ENCODE results near the gene TM4SF1. TPM values are rescaled to one million over a fixed set of nuclear protein-coding genes. Genes with fewer than 3 reads are reported as not detected.

The TM4SF1 gene
- total RNA-seq, 1 experiment from 2014 or later: 0.66 TPM

- Histone ChIP-seq H3K36me3 (ENCODE audit: control insufficient read depth in 1 of 2, insufficient read depth in 2 of 2, low read length in 2 of 2) (no peaks in the 10 kb centered on the region), H3K9ac (ENCODE audit: low read length) (no peak overlapping the region), H3K4me2 (ENCODE audit: low read length) (no peak overlapping the region), H4K20me1 (ENCODE audit: insufficient read depth) (no peaks in the 10 kb centered on the region; the same call in 1 of the 2 replicates), H3K9me3 (ENCODE audit: control insufficient read depth in 1 of 2, insufficient read depth in 1 of 2, low read depth in 1 of 2, low read length in 2 of 2) (no peaks in the 10 kb centered on the region), H3K79me2 (ENCODE audit: insufficient read depth, low read length) (no peaks in the 10 kb centered on the region), H2AFZ (ENCODE audit: low read depth, low read length, poor library complexity, severe bottlenecking) (peak overlapping the region; percentile 16), H3K27ac (ENCODE audit: low read depth, low read length) (no peak overlapping the region), H3K27me3 (ENCODE audit: insufficient read depth, low read length) (no peaks in the 10 kb centered on the region), H3K4me1 (ENCODE audit: control insufficient read depth in 1 of 2, insufficient read depth in 2 of 2, low read length in 2 of 2) (no peaks in the 10 kb centered on the region), H3K9me2 (ENCODE audit: insufficient read depth) (no peaks in the 10 kb centered on the region), H3K4me3 (replicated peaks in 1 of 2; ENCODE audit: low read depth in 1 of 2, low read length in 2 of 2) (no peak overlapping the region)
- ATAC-seq (no peak), DNase-seq (ENCODE audit: low read depth, low spot score) (no peak)
- intact Hi-C loops (cut with micrococcal nuclease): no loop called here
- POLR2A ChIA-PET: no interaction called here
- CTCF ChIA-PET: no interaction called here
- no TSS peak for BruUV-seq (replicated peaks)
- RAD21 ChIA-PET (ENCODE audit: low non-redundant PET in 1 of 2, low total read pairs in 2 of 2, uncharacterized antibody in 2 of 2, unreplicated experiment in 2 of 2): no interaction called here
- TF ChIP-seq CBX3 (IDR thresholded peaks at IDR 0.05; ENCODE audit: low read depth) (no peak), SIN3A (IDR thresholded peaks at IDR 0.05; ENCODE audit: low read depth) (no peak), EZH2 (IDR thresholded peaks at IDR 0.05) (no peak)
Measured at GRCh38 chr3:149424918-149425317, 47.5 kb upstream of the TM4SF1 start.

GRCh38 chr3:149421764-149422163 lies 44.3 kb upstream of the TM4SF1 start:
- H3K9me3 ChIP-seq (ENCODE audit: control insufficient read depth in 1 of 2, insufficient read depth in 1 of 2, low read depth in 1 of 2, low read length in 2 of 2): no peaks in the 10 kb centered on the region
- no peaks in the 10 kb centered on the region for H3K36me3 ChIP-seq (ENCODE audit: control insufficient read depth in 1 of 2, insufficient read depth in 2 of 2, low read length in 2 of 2)
- H2AFZ ChIP-seq (ENCODE audit: low read depth, low read length, poor library complexity, severe bottlenecking): no peak overlapping the region
- RAD21 ChIA-PET (ENCODE audit: low non-redundant PET in 1 of 2, low total read pairs in 2 of 2, uncharacterized antibody in 2 of 2, unreplicated experiment in 2 of 2): no interaction called here
- CTCF ChIA-PET: no interaction called here
- ATAC-seq (no peak), DNase-seq (ENCODE audit: low read depth, low spot score) (no peak)
- no peak overlapping the region for H3K27ac ChIP-seq (ENCODE audit: low read depth, low read length)
- H3K9ac ChIP-seq (ENCODE audit: low read length): no peak overlapping the region
- TF ChIP-seq EGR1 (IDR thresholded peaks at IDR 0.05; ENCODE audit: low read depth) (no peak), ELF1 (IDR thresholded peaks at IDR 0.05; ENCODE audit: borderline replicate concordance, low read depth) (no peak), EZH2phosphoT487 (IDR thresholded peaks at IDR 0.05; ENCODE audit: borderline replicate concordance) (no peak), YY1 (IDR thresholded peaks at IDR 0.05; ENCODE audit: extremely low read depth, insufficient replicate concordance, low read depth, low read length) (no peak), TCF7L2 (IDR thresholded peaks at IDR 0.05; ENCODE audit: borderline replicate concordance, extremely low read depth, insufficient read depth, insufficient read length) (no peak), ATF3 (IDR thresholded peaks at IDR 0.05) (no peak)
- H3K79me2 ChIP-seq (ENCODE audit: insufficient read depth, low read length): no peaks in the 10 kb centered on the region
- intact Hi-C loops (cut with micrococcal nuclease): no loop called here
- no peaks in the 10 kb centered on the region for H3K27me3 ChIP-seq (ENCODE audit: insufficient read depth, low read length)
- BruUV-seq (replicated peaks): no TSS peak
- H4K20me1 ChIP-seq (ENCODE audit: insufficient read depth): no peaks in the 10 kb centered on the region
- H3K9me2 ChIP-seq (ENCODE audit: insufficient read depth): no peaks in the 10 kb centered on the region
- H3K4me2 ChIP-seq (ENCODE audit: low read length): no peak overlapping the region
- no peak overlapping the region for H3K4me3 ChIP-seq (replicated peaks in 1 of 2; ENCODE audit: low read depth in 1 of 2, low read length in 2 of 2)
- no peaks in the 10 kb centered on the region for H3K4me1 ChIP-seq (ENCODE audit: control insufficient read depth in 1 of 2, insufficient read depth in 2 of 2, low read length in 2 of 2)
- POLR2A ChIA-PET: no interaction called here
